Lower leg skin (tissue), 4 donors: Measurements from ENCODE around the gene TPBGL. TPM values are rescaled to one million over a fixed set of nuclear protein-coding genes. Genes with fewer than 3 reads are reported as not detected.
A peak's percentile ranks its signal among the peaks of the same experiment; 100 is the strongest.

Experiments used
- DNase-seq, 2 donors: peaks; one replicate each; pipeline ENCODE4 v3.0.0-alpha.2; 2019; ENCODE audit warnings: low spot score in 2 of 2
- H3K4me3 ChIP-seq: fragments of 200-600 bp; sonication (generic); 2 replicates; pipeline ENCODE4 v1.5.1; 2017; ENCODE audit warnings: mild to moderate bottlenecking, low read depth; ENCODE audit not compliant: poor library complexity, severe bottlenecking
- CTCF ChIP-seq, 3 donors: fragments of 450-650 bp; IDR thresholded peaks; one replicate each; pipeline ENCODE4 v1.5.1; 2016; ENCODE audit warnings: antibody characterized with exemption in 3 of 3, mild to moderate bottlenecking in 3 of 3, moderate library complexity in 2 of 3
- POLR2A ChIP-seq, 2 donors: fragments of 450-650 bp; IDR thresholded peaks; one replicate each; pipeline ENCODE4 v1.6.1; 2016 to 2017; ENCODE audit warnings: antibody characterized with exemption in 2 of 2, mild to moderate bottlenecking in 1 of 2, moderate library complexity in 1 of 2
- WGBS, 2 donors: methylation state at CpG; one replicate each; pipeline ENCODE4 v1.1.5; 2018; 5-methylcytosine and 5-hydroxymethylcytosine counted together
- intact Hi-C: fragments of 100-400 bp; cut with DNase I; formaldehyde crosslinking; loops from one replicate; pipeline ENCODE4 v1.15.0; 2023; ENCODE audit warnings: low total_unique reads
- total RNA-seq, 4 donors: library from RNA; depleted of rRNA; stranded (reverse); fragments of >200 nt; gene quantifications; one replicate each; pipeline ENCODE4 v1.1.0, GENCODE V29; 2016

TPBGL gene
- total RNA-seq, 4 donors from 2014 or later, result 0.13 to 0.84 TPM; not detected in 2

- peak in 1 of 2 donors; percentile 74 for DNase-seq
- intact Hi-C loops, result loop anchor here (10.0 kb wide), 1 partner anchor 215 kb away; no protein-coding TSS in a partner anchor
- TF ChIP-seq POLR2A (IDR thresholded peaks at IDR 0.05), result no peak
- no peak for TF ChIP-seq CTCF (IDR thresholded peaks at IDR 0.05)
- H3K4me3 ChIP-seq, result no peak overlapping the region
- WGBS, 2 donors, result 53 to 58% methylated on average over 10 of the region's 10 CpGs
These were observed 863 bp upstream of the TPBGL start for GRCh38 chr11:75239531-75240290.

- WGBS, 2 donors, result 1% methylated on average over 27 to 54 of the region's 140 CpGs
- TF ChIP-seq CTCF (IDR thresholded peaks at IDR 0.05) (no peak), POLR2A (IDR thresholded peaks at IDR 0.05) (no peak)
- H3K4me3 ChIP-seq, result no peak overlapping the region
- peak; percentile 63 to 94 for DNase-seq
- intact Hi-C loops, result loop anchor here (10.0 kb wide), 1 partner anchor 216 kb away; no protein-coding TSS in a partner anchor
These were observed 697 bp downstream of the TPBGL start for GRCh38 chr11:75241036-75241905.

GRCh38 chr11:75241906-75242644, 1.5 kb downstream of the TPBGL start:
- H3K4me3 ChIP-seq, result no peak overlapping the region
- WGBS, 2 donors, result 12 to 22% methylated on average over 26 to 66 of the region's 72 CpGs
- DNase-seq, result peak in 1 of 2 donors; percentile 82
- TF ChIP-seq CTCF (IDR thresholded peaks at IDR 0.05) (no peak), POLR2A (IDR thresholded peaks at IDR 0.05) (no peak)
- intact Hi-C loops, result loop anchor here (10.0 kb wide), 1 partner anchor 217 kb away; no protein-coding TSS in a partner anchor

GRCh38 chr11:75242722-75243600, 2.4 kb downstream of the TPBGL start:
- no peak for TF ChIP-seq CTCF (IDR thresholded peaks at IDR 0.05)
- TF ChIP-seq POLR2A (IDR thresholded peaks at IDR 0.05), result no peak
- intact Hi-C loops, result loop anchor here (10.0 kb wide), 1 partner anchor 218 kb away; no protein-coding TSS in a partner anchor
- no peak overlapping the region for H3K4me3 ChIP-seq
- WGBS, 2 donors, result 81 to 82% methylated on average over 16 of the region's 16 CpGs
- DNase-seq, result peak in 1 of 2 donors; percentile 80
